NCI-H2196 treated with DMSO at 0.1 percent for 48 hours (cell line): Measurements from ENCODE around the gene MSL3.

ENCODE experiments used
- DNase-seq: peaks from one replicate; lab custom pipeline; 2025; ENCODE audit not compliant: unreplicated experiment; lab: John Stamatoyannopoulos, UW

MSL3 gene

GRCh38 chrX:11757719-11758399 lies at the start of gene MSL3:
Gene MSL3 (plus strand): TSS chrX:11758237. CDS start chrX:11758264, 27 bp downstream.
- DNase-seq = peak; percentile 5

- no peak for DNase-seq
Observed at GRCh38 chrX:11722304-11722703, 35.7 kb upstream of the MSL3 start.

- DNase-seq = no peak
Observed at GRCh38 chrX:11724122-11725017, 33.7 kb upstream of the MSL3 start.

GRCh38 chrX:11725631-11726442 lies 32.2 kb upstream of the MSL3 start:
- no peak for DNase-seq

GRCh38 chrX:11728556-11728955 lies 29.5 kb upstream of the MSL3 start:
- DNase-seq = no peak

- DNase-seq = no peak
Observed at GRCh38 chrX:11733614-11734013, 24.4 kb upstream of the MSL3 start.

- no peak for DNase-seq
Observed at GRCh38 chrX:11739776-11740175, 18.3 kb upstream of the MSL3 start.

- no peak for DNase-seq
Observed at GRCh38 chrX:11740794-11741193, 17.2 kb upstream of the MSL3 start.

- no peak for DNase-seq
Observed at GRCh38 chrX:11741574-11741973, 16.5 kb upstream of the MSL3 start.

- no peak for DNase-seq
Observed at GRCh38 chrX:11745881-11746280, 12.2 kb upstream of the MSL3 start.

GRCh38 chrX:11750046-11750445 lies 8.0 kb upstream of the MSL3 start:
- no peak for DNase-seq

- no peak for DNase-seq
Observed at GRCh38 chrX:11750694-11751093, 7.3 kb upstream of the MSL3 start.

GRCh38 chrX:11751261-11751660 lies 6.8 kb upstream of the MSL3 start:
- DNase-seq = no peak

- DNase-seq = no peak
Observed at GRCh38 chrX:11753668-11754067, 4.4 kb upstream of the MSL3 start.

- no peak for DNase-seq
Observed at GRCh38 chrX:11754958-11755645, 2.9 kb upstream of the MSL3 start.

- no peak for DNase-seq
Observed at GRCh38 chrX:11755724-11756123, 2.3 kb upstream of the MSL3 start.

GRCh38 chrX:11756354-11757318 lies 1.4 kb upstream of the MSL3 start:
- no peak for DNase-seq

- no peak for DNase-seq
Observed at GRCh38 chrX:11757397-11757718, 679 bp upstream of the MSL3 start.

- peak; percentile 40 for DNase-seq
Observed at GRCh38 chrX:11758400-11759171, 549 bp downstream of the MSL3 start.
